T-helper 2 cell (primary cell): ENCODE measurements around the gene INPP5D.
"Not testable (repeated sequence)": the region's sequence is repeated elsewhere in the genome, so short reads cannot be mapped to it uniquely, and the experiment has no call there.

ENCODE experiments used
- DNase-seq, 5 experiments: peaks; one replicate each; pipeline versions ENCODE4 v3.0.0 to v3.0.0-alpha.2; 2012 to 2022

INPP5D gene

DNA sequence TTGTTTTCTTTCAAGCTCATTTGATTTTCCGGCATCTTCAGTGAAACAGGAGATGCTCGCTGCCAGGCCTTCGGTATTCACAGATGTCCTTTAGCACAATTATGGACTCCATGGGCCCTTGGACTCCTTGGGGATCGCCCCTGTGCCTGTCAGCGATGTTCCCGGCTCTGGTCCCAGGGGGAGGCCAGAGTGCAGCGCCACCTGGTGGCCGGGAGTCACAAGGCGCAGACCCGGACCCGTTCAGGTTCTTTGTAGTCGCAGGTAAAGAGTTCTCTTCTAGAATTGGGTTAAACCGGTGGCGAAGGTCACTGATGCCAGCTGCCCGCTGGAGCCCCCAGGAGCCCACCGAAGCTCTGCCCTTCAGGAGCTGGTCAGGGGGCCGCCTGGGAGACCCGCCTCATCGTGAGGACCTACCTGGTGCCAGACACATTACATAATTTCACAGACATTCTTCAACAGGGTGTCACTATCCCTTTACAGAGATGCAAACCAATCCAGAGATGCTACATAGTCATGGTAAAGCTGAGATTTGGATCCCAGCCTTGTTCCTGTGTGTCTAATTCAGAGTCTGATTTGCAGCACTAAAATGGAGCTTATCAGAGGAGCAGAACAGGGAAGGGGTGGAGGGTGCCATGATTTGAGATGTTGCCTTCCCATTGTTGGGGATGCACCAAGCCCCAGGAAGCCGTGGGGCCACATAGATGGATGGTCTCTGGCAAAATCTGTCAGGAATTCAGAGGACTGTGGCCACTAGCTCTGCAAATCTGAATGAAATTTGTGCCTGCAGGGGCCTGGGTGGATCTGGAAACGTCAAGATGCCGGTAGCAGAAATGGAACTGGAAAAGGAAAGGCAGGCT is 6.0 kb upstream of the INPP5D start:
- DNase-seq = peak; percentile 49 to 72 (median 61)

DNA sequence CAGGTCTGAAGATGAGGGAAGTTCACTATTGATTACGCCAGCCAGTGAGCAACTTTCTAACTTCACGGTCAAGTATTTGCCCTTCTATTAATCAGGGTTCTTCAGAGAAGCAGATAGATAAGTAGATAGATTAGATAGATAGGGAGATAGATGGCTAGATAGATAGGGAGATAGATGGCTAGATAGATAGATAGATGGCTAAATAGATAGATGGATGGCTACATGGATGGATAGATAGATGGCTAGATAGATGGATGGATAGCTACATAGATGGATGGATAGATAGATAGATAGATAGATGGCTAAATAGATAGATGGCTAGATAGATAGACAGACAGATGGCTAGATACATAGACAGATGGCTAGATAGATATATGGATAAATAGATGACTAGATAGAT is 4.8 kb upstream of the INPP5D start:
- no peak for DNase-seq

- no peak for DNase-seq
Measured at GRCh38 chr2:233056961-233057605, 3.1 kb upstream of the INPP5D start.

DNA sequence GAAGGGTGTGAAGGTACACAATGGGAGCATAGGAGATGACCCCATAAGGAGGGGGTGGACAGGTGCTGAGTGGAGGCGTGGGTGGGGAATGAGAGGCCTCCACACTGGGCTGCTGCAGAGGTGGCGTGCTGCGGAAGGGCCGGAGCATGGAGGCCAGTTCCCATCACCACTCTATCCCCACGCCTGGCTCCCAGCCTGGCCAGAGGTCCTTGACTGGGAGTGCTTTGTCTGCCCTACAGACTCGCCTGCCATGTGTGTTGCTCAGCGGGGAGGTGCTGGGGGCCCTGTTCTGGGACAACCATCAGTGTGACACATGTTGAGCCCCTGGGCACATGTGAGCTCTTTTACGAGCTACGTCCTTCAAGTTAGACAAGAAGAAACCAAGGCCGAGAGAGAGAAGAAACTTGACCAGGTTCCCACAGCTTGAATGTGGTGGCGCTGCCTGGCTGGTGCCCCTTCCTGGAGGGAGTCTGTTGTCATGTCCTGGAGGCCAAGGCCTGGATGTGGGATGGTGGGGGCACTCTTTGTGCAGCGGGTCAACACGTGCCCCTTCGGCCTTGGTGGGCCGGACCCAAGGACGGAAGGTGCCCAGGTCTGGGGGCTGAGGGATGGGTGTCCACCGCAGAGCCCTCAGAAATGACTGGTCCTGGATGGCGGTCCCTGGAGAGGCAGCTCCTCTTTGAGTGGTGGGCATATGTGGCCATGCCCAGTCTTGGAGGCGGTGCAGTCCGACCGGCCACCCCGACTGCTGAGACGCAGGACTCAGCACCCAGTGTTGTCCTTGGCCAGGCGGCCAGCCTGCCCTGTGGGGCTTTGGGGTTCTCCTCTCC is 1.2 kb upstream of the INPP5D start:
- DNase-seq = no peak

GRCh38 chr2:233059547-233059796 is 670 bp upstream of the INPP5D start:
- no peak for DNase-seq

DNA sequence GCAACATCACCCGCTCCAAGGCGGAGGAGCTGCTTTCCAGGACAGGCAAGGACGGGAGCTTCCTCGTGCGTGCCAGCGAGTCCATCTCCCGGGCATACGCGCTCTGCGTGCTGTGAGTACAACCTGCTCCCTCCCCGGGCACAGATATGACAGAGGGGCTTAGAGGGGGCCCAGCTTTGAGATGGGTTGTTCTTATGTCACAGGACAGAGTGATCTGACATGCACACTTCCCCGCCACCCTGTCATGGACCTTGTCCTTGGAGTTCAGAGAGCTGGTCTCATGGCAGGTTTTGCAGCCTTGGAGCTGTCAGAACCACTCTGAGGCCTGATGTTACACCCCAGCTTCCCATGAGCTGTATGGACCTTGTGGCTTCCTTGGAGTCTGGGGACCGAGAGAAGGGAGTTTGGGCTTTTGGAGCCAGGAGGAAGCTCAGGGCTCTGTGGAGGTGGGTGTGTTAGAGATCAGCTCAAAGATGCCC is 398 bp downstream of the INPP5D start:
- DNase-seq = no peak

- DNase-seq = peak in 1 of 5 experiments; percentile 60
Measured at GRCh38 chr2:233060980-233061590, 943 bp downstream of the INPP5D start.

DNA sequence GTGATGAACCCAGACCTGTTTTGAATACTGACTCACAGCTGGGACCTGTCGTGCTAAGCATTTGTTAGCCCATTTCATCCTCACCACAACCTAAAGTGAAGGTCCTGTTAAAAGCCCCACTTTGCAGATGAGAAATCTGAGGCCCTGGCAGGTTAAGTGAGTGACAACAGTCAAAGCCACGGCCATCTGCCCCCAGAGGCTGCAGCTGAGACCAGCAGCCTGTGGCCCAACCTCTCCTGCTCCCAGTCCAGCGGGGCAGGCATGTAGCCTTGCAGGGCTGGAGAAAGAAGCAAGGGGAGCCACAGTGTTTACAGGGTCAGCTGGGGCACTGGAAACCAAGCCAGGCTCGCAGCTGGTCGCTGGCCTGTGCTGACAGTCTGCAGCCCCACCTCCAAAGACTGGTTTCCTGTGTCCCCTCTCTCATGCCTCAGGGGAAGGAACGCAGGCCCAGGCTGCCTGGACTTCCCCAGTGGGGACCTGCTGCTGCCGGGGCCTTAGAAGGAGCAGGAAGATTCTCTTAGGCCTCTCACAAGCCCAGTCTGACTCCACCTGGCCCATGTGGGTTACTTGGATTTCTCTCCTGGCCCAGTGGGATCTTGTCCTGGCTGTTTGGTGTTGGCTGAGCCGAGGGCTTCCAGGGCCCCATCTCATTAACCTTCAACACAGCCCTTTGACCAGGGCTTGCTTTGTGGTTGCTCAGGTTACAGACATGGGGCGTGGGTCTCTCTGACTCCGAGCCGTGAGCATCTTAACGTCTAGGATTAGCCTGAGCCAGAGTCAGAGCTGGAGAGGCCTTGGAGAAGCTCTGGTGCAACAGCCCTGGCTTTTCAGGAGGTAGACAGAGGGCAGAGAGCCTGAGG is 1.7 kb downstream of the INPP5D start:
- DNase-seq = peak in 1 of 5 experiments; percentile 69

GRCh38 chr2:233062451-233062850 is 2.3 kb downstream of the INPP5D start:
- no peak for DNase-seq

- DNase-seq = no peak
Measured at GRCh38 chr2:233062946-233063268, 2.8 kb downstream of the INPP5D start.

- no peak for DNase-seq
Measured at GRCh38 chr2:233063269-233063975, 3.3 kb downstream of the INPP5D start.

GRCh38 chr2:233063976-233064411 is 3.9 kb downstream of the INPP5D start:
- no peak for DNase-seq

DNA sequence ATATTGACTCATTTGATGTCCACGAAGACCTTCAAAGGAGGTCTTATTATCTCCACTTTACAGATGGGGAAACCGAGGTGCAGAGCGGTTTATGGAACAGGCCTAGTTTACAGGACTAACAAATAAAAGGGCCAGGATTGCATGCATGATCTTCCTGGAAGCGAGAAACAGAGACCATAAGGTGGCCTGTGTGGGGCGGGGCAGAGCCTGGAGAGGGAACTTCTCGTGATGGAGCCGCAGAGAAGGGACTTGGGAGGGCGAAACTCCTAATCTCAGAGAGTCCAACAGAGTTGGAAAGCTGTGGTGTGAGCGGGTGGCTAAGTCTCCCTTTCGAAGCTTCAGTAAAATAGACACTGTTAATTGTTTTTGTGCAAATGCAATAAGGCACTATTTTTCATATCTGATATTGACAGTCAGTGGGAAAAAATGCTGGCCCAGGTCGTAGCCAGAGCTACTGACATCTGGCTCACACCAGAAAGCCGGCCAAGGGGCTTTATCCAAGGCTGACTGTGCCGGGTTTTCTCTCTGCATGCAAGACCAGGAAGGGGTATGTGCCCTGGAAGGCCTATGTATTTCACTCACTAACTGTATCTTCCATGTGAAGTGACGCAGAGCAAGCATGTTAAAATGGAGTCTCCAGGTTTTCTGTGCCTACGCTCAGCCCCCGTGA is 4.5 kb downstream of the INPP5D start:
- no peak for DNase-seq

DNA sequence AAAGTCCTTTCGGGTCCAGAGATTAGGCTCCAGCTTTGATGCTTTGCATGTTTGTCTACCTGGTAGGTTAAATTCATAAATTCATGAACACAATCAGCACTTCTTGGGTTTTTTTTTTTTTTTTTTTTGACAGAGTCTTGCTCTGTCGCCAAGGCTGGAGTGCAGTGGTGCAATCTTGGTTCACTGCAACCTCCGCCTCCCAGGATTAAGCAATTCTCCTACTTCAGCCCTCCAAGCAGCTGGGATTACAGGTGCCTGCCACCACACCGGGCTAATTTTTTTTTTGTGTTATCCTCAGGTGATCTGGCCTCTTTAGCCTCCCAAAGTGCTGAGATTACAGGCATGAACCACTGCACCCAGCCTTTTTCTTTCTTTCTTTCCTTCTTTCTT is 5.1 kb downstream of the INPP5D start:
- DNase-seq = not testable (repeated sequence)

GRCh38 chr2:233065954-233066470 is 5.9 kb downstream of the INPP5D start:
- no peak for DNase-seq

DNA sequence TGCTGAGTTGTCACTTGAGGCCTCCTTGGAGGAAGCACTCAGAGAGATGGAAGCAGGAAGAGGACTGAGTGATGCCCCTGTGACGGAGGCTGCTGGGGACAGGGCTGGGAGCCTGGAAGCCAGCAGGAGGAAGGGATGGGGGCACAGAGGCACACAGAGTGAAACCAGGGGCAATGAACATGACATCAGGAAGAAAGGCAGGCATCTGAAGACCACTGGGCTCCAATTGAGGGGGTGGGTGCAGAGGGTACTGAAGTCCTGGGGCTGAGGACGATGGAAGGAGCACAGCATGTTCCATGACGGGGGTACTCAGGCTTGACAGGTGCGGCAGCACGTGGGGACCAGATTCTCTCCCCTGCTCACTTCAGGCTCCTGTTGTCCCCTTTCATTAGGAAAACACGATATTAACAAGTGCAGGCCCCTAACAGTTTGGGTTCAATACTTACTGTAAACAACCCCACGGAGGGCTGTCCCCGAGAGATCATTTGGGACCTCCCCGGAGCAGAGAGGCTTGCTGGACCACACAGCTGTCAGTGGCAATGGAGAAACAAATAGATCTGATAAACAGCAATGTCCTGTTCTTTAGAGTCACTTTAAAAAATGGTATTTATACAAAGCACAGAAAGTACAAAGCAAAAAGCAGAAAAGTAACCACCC is 8.7 kb downstream of the INPP5D start:
- DNase-seq = no peak

DNA sequence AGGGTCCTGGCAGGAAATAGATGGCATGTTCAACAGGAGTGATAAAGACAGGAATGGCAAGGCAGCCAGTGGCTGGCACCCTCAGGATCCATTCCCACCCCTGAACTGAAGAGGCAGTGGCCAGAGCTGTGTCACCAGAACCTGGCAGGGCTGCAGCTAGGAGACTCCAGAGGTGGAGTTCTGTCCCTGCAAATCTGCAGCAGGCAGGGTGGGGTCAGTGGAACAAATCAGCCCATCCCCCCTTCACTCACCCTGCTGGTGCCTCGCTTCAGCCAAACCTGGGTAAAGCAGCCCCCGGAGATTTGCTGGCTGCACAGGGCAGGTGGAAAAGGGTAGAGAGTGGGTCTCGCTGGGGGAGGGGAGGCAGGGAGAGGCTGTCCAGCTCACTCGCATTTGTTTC is 12.7 kb downstream of the INPP5D start:
- no peak for DNase-seq

DNA sequence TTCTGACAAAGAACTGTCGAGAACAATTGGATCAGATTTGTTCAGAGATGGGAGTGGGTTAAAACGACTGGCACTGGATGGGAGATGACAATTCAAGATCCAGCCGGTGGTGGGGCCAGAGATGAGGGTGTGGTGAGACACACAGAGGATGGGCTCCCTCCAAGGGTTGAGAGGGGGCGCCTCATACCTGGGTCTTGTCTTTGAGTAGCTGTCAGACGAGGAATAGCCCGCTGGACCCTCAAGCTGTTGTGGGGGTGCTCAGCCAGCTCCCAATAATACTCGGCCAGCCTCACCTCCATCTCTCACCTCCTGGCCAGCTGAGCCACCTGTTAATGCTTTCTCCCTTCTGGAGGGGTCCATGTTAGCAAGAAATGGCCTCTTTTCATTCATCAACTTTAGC is 14.0 kb downstream of the INPP5D start:
- DNase-seq = no peak

- no peak for DNase-seq
Measured at GRCh38 chr2:233075141-233075965, 15.2 kb downstream of the INPP5D start.
